ENCODE data around the gene MACROD2. TPM values are rescaled to one million over a fixed set of nuclear protein-coding genes. Genes with fewer than 3 reads are reported as not detected.

Gene MACROD2
- total RNA-seq, 1 experiment from 2014 or later: 3.1 TPM

DNA sequence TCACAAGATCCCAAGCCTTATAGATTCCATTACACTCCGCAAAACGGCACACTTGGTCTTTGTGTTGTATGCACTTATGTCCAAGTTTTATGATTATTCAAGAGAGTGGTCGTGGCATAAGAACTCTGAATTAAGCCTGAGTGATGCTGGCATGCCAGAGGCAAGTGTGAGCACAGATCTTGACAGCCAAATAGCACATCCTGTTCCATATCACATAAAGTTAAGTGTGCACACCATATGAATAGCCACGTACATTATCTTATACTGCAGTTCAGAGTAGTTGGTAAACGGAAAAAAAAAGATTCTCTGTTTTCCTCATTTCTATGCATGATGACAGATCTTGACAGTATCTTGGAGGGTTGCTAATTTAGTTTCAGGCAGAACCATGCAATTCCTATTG, 1069.4 kb downstream of the MACROD2 start:
- TF ChIP-seq, protein P1, sequence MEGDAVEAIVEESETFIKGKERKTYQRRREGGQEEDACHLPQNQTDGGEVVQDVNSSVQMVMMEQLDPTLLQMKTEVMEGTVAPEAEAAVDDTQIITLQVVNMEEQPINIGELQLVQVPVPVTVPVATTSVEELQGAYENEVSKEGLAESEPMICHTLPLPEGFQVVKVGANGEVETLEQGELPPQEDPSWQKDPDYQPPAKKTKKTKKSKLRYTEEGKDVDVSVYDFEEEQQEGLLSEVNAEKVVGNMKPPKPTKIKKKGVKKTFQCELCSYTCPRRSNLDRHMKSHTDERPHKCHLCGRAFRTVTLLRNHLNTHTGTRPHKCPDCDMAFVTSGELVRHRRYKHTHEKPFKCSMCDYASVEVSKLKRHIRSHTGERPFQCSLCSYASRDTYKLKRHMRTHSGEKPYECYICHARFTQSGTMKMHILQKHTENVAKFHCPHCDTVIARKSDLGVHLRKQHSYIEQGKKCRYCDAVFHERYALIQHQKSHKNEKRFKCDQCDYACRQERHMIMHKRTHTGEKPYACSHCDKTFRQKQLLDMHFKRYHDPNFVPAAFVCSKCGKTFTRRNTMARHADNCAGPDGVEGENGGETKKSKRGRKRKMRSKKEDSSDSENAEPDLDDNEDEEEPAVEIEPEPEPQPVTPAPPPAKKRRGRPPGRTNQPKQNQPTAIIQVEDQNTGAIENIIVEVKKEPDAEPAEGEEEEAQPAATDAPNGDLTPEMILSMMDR (IDR thresholded peaks at IDR 0.05; ENCODE audit: unreplicated experiment): no peak
- Mint-ChIP-seq H3K27me3 (ENCODE audit: insufficient read depth, unreplicated experiment) (no peaks in the 10 kb centered on the region), H3K4me1 (ENCODE audit: insufficient read depth, unreplicated experiment) (peaks cover 26% of the 10 kb centered on the region), H3K4me3 (ENCODE audit: unreplicated experiment) (no peak overlapping the region), H3K36me3 (ENCODE audit: insufficient read depth, unreplicated experiment) (peaks cover 4% of the 10 kb centered on the region), H3K27ac (ENCODE audit: low read depth, unreplicated experiment) (no peak overlapping the region), H3K9me3 (ENCODE audit: unreplicated experiment) (peaks cover 9% of the 10 kb centered on the region)
- CTCF ChIA-PET: interaction anchor here (0.6 kb wide), 2 partner anchors 8 to 658 kb away, joined by 3 to 4 read pairs; no protein-coding TSS in a partner anchor
- no TSS peak for BruUV-seq (replicated peaks)
- POLR2A ChIA-PET: interaction anchor here (1.1 to 9.0 kb wide), 2 partner anchors 19 to 41 kb away, joined by 3 to 231 read pairs; no protein-coding TSS in a partner anchor
- intact Hi-C loops (cut with micrococcal nuclease): no loop called here
- no peak for DNase-seq (ENCODE audit: unreplicated experiment)

DNA sequence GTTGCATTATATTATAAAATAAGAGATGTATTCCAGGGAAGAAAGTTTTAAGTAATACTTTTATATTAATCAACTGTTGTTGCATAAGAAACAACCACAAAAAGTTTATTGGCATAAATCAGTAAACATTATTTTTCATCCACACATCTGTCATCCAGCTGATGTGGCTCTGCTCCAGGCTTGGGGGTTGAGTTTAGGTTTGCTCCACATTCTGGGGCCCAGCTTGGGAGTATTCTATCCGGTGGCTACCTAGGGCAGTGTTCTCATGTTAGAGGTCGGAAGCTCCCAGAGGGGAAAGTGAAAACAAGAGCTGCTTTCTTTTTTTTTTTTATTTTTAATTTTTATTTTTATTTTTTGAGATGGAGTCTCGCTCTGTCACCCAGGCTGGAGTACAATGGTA, 1070.5 kb downstream of the MACROD2 start:
- no peak for DNase-seq (ENCODE audit: unreplicated experiment)
- TF ChIP-seq, protein P1 (IDR thresholded peaks at IDR 0.05; ENCODE audit: unreplicated experiment): no peak
- Mint-ChIP-seq H3K4me3 (ENCODE audit: unreplicated experiment) (no peak overlapping the region), H3K36me3 (ENCODE audit: insufficient read depth, unreplicated experiment) (peaks cover 4% of the 10 kb centered on the region), H3K27ac (ENCODE audit: low read depth, unreplicated experiment) (no peak overlapping the region), H3K4me1 (ENCODE audit: insufficient read depth, unreplicated experiment) (peaks cover 20% of the 10 kb centered on the region), H3K9me3 (ENCODE audit: unreplicated experiment) (peaks cover 9% of the 10 kb centered on the region), H3K27me3 (ENCODE audit: insufficient read depth, unreplicated experiment) (no peaks in the 10 kb centered on the region)
- no TSS peak for BruUV-seq (replicated peaks)
- intact Hi-C loops (cut with micrococcal nuclease): no loop called here
- CTCF ChIA-PET: interaction anchor here (0.6 to 1.0 kb wide), 3 partner anchors 10 to 865 kb away, joined by 3 read pairs; no protein-coding TSS in a partner anchor
- POLR2A ChIA-PET: interaction anchor here (0.9 to 1.0 kb wide), 2 partner anchors 20 to 87 kb away, joined by 3 read pairs; no protein-coding TSS in a partner anchor

DNA sequence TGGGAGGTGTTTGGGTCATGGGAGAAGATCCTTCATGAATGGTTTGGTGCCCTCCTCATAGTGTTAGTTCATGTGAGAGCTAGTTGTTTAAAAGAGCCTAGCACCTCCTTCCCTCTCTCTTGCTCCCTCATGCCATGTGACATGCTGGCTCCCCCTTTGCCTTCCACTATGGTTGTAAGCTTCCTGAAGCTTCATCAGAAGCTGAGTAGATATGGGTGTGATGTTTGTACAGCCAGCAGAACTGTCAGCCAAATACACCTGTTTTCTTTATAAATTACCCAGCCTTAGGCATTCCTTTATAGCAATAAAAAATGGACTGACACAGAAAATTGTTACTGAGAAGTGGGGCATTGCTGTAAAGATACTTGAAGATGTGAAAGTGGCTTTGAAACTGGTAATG, 1073.2 kb downstream of the MACROD2 start:
- no peaks in the 10 kb centered on the region for H3K36me3 Mint-ChIP-seq (ENCODE audit: insufficient read depth, unreplicated experiment)
- TF ChIP-seq, protein P1 (IDR thresholded peaks at IDR 0.05; ENCODE audit: unreplicated experiment): no peak
- no peak overlapping the region for H3K4me3 Mint-ChIP-seq (ENCODE audit: unreplicated experiment)
- no TSS peak for BruUV-seq (replicated peaks)
- no peak for DNase-seq (ENCODE audit: unreplicated experiment)
- H3K4me1 Mint-ChIP-seq (ENCODE audit: insufficient read depth, unreplicated experiment): no peaks in the 10 kb centered on the region
- no peaks in the 10 kb centered on the region for H3K27me3 Mint-ChIP-seq (ENCODE audit: insufficient read depth, unreplicated experiment)
- no peak overlapping the region for H3K27ac Mint-ChIP-seq (ENCODE audit: low read depth, unreplicated experiment)
- intact Hi-C loops (cut with micrococcal nuclease): no loop called here
- ChIA-PET POLR2A (interaction anchor here (1.3 kb wide), 1 partner anchor 11 kb away, joined by 3 read pairs; no protein-coding TSS in a partner anchor), CTCF (interaction anchor here (0.6 kb wide), 3 partner anchors 73 to 690 kb away, joined by 3 read pairs; no protein-coding TSS in a partner anchor)
- peaks cover 9% of the 10 kb centered on the region for H3K9me3 Mint-ChIP-seq (ENCODE audit: unreplicated experiment)

DNA sequence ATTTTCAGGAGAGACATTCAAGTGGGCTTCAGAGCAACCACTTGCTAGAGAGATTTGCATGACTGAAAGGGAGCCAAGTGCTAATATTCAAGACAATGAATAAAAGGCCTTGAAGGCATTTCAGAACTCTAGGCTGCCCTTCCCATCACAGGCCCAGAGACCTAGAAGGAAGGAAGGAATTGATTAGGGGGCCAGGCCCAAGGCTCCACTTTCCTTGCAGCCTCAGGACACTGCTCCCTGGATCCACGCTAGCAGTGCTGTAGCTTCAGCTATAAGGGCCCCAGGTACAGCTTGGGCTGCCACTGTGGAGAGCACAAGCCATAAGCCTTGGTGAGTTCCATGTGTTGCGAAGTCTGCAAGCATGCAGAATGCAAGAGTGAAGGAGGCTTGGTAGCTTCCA, 1074.0 kb downstream of the MACROD2 start:
- no peaks in the 10 kb centered on the region for H3K36me3 Mint-ChIP-seq (ENCODE audit: insufficient read depth, unreplicated experiment)
- H3K4me3 Mint-ChIP-seq (ENCODE audit: unreplicated experiment): no peak overlapping the region
- intact Hi-C loops (cut with micrococcal nuclease): no loop called here
- no peaks in the 10 kb centered on the region for H3K4me1 Mint-ChIP-seq (ENCODE audit: insufficient read depth, unreplicated experiment)
- no TSS peak for BruUV-seq (replicated peaks)
- POLR2A ChIA-PET: interaction anchor here (1.3 kb wide), 1 partner anchor 8 kb away, joined by 5 read pairs; no protein-coding TSS in a partner anchor
- no peaks in the 10 kb centered on the region for H3K27me3 Mint-ChIP-seq (ENCODE audit: insufficient read depth, unreplicated experiment)
- no peak overlapping the region for H3K27ac Mint-ChIP-seq (ENCODE audit: low read depth, unreplicated experiment)
- TF ChIP-seq, protein P1 (IDR thresholded peaks at IDR 0.05; ENCODE audit: unreplicated experiment): no peak
- CTCF ChIA-PET: interaction anchor here (0.6 to 0.7 kb wide), 2 partner anchors 24 to 138 kb away, joined by 3 to 4 read pairs; no protein-coding TSS in a partner anchor
- peaks cover 9% of the 10 kb centered on the region for H3K9me3 Mint-ChIP-seq (ENCODE audit: unreplicated experiment)
- no peak for DNase-seq (ENCODE audit: unreplicated experiment)

Measured in MCF 10A (cell line).